ENCODE results near the gene SH3PXD2B.

- TF ChIP-seq SIN3A (IDR thresholded peaks at IDR 0.05; ENCODE audit: low read depth) (no peak), EZH2 (IDR thresholded peaks at IDR 0.05) (no peak), CTCF (IDR thresholded peaks at IDR 0.05 in 2 of 3, conservative IDR thresholded peaks at IDR 0.05 in 1 of 3; ENCODE audit: borderline replicate concordance in 1 of 3, insufficient read depth in 1 of 3, low read depth in 2 of 3, low read length in 2 of 3) (no peak), SP1 (IDR thresholded peaks at IDR 0.05; ENCODE audit: low read depth) (no peak), ZNF274 (IDR thresholded peaks at IDR 0.05; ENCODE audit: low read depth, low read length) (no peak), POLR2A (IDR thresholded peaks at IDR 0.05; ENCODE audit: borderline replicate concordance, extremely low read depth, insufficient read depth, insufficient read length) (no peak), SRF (IDR thresholded peaks at IDR 0.05; ENCODE audit: low read depth) (no peak), YY1 (IDR thresholded peaks at IDR 0.05; ENCODE audit: extremely low read depth, insufficient replicate concordance, low read depth, low read length) (no peak), TCF7L2 (IDR thresholded peaks at IDR 0.05; ENCODE audit: borderline replicate concordance, extremely low read depth, insufficient read depth, insufficient read length) (no peak), RAD21 (IDR thresholded peaks at IDR 0.05; ENCODE audit: low read depth) (no peak)
- TF ChIP-seq, protein P1, sequence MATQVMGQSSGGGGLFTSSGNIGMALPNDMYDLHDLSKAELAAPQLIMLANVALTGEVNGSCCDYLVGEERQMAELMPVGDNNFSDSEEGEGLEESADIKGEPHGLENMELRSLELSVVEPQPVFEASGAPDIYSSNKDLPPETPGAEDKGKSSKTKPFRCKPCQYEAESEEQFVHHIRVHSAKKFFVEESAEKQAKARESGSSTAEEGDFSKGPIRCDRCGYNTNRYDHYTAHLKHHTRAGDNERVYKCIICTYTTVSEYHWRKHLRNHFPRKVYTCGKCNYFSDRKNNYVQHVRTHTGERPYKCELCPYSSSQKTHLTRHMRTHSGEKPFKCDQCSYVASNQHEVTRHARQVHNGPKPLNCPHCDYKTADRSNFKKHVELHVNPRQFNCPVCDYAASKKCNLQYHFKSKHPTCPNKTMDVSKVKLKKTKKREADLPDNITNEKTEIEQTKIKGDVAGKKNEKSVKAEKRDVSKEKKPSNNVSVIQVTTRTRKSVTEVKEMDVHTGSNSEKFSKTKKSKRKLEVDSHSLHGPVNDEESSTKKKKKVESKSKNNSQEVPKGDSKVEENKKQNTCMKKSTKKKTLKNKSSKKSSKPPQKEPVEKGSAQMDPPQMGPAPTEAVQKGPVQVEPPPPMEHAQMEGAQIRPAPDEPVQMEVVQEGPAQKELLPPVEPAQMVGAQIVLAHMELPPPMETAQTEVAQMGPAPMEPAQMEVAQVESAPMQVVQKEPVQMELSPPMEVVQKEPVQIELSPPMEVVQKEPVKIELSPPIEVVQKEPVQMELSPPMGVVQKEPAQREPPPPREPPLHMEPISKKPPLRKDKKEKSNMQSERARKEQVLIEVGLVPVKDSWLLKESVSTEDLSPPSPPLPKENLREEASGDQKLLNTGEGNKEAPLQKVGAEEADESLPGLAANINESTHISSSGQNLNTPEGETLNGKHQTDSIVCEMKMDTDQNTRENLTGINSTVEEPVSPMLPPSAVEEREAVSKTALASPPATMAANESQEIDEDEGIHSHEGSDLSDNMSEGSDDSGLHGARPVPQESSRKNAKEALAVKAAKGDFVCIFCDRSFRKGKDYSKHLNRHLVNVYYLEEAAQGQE (IDR thresholded peaks at IDR 0.05; ENCODE audit: low read depth) = no peak
Observed at GRCh38 chr5:172347496-172348052, 106.8 kb downstream of the SH3PXD2B start.

Measured in HCT116 (cell line).